ENCODE measurements around the gene LBR. TPM values are rescaled to one million over a fixed set of nuclear protein-coding genes. Genes with fewer than 3 reads are reported as not detected.

LBR gene
- total RNA-seq, 1 donor: 25.3 TPM

GRCh38 chr1:225471453-225472301 is 43.8 kb upstream of the LBR start:
- H3K27ac ChIP-seq (ENCODE audit: low read depth, low read length): no peak overlapping the region
- H4K20me1 ChIP-seq (ENCODE audit: insufficient read depth, low read length): no peaks in the 10 kb centered on the region
- peaks cover 11% of the 10 kb centered on the region for H3K4me1 ChIP-seq (ENCODE audit: insufficient read depth, low read length)
- H3K4me3 ChIP-seq (ENCODE audit: insufficient read depth, low read length): no peak overlapping the region
- H3K36me3 ChIP-seq (ENCODE audit: insufficient read depth, low read length): no peaks in the 10 kb centered on the region
- no peaks in the 10 kb centered on the region for H3K9me3 ChIP-seq (ENCODE audit: low read depth, low read length)
- no peaks in the 10 kb centered on the region for H3K79me2 ChIP-seq (ENCODE audit: insufficient read depth, low read length)
- no peaks in the 10 kb centered on the region for H3K27me3 ChIP-seq (ENCODE audit: insufficient read depth, low read length)
- no peak overlapping the region for H3K4me2 ChIP-seq (ENCODE audit: insufficient read depth, low read length)
- TF ChIP-seq CTCF (IDR thresholded peaks at IDR 0.05; ENCODE audit: extremely low read depth, low read depth, low read length): no peak
- peak; percentile 70 for DNase-seq (ENCODE audit: insufficient read length, low spot score, missing footprints)
- no peak overlapping the region for H2AFZ ChIP-seq (ENCODE audit: low read length)

GRCh38 chr1:225471109-225471452 is 43.2 kb upstream of the LBR start:
- peak; percentile 57 for DNase-seq (ENCODE audit: insufficient read length, low spot score, missing footprints)
- Histone ChIP-seq H3K4me1 (ENCODE audit: insufficient read depth, low read length) (peaks cover 11% of the 10 kb centered on the region), H3K4me2 (ENCODE audit: insufficient read depth, low read length) (no peak overlapping the region), H3K4me3 (ENCODE audit: insufficient read depth, low read length) (no peak overlapping the region), H4K20me1 (ENCODE audit: insufficient read depth, low read length) (no peaks in the 10 kb centered on the region), H3K27me3 (ENCODE audit: insufficient read depth, low read length) (no peaks in the 10 kb centered on the region), H3K79me2 (ENCODE audit: insufficient read depth, low read length) (no peaks in the 10 kb centered on the region), H2AFZ (ENCODE audit: low read length) (no peak overlapping the region), H3K27ac (ENCODE audit: low read depth, low read length) (no peak overlapping the region), H3K9me3 (ENCODE audit: low read depth, low read length) (no peaks in the 10 kb centered on the region), H3K36me3 (ENCODE audit: insufficient read depth, low read length) (no peaks in the 10 kb centered on the region)
- TF ChIP-seq CTCF (IDR thresholded peaks at IDR 0.05; ENCODE audit: extremely low read depth, low read depth, low read length): no peak

DNA sequence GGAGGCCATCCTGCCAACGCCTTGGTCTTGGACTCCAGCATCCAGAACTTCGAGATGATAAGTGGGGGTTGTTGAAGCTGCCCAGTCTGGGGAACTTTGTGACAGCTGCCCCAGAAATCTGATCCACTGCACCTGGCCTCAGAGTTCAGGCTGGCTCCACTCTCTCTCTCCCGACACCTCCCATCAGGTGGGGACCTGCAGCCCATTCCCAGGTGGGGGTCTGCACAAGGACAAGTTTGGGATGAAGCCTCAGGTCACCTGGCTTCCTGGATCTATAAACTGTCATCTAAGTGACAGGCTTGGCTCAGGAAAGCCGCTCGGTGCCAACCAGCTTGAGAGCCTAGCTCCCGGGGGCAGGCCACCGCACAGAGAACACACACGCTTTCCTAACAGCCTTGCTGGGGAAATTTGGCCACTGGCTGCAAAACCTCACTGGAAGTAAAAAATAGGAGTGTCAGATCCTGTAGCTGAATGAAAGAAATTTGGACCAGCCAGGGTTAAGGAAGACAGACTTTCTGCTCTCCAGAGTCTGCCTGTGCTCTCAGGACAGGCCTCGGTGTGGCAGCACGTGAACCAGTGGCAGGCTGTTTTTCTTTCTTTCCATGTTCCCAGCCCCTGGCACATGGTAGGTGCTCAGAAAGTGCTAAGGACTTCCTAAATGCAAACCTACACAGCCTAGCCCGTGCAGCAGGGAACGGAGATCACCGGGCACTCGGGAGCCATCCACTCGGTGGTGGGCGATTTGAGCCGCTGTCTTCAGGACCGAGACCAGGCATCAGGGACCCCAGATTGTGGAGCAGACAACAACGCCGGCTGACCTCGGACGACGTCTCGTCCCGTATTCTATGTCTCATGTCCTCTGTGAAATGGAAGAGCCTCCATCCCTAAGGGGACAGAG is 42.6 kb upstream of the LBR start:
- no peak overlapping the region for H3K4me2 ChIP-seq (ENCODE audit: insufficient read depth, low read length)
- H4K20me1 ChIP-seq (ENCODE audit: insufficient read depth, low read length): no peaks in the 10 kb centered on the region
- TF ChIP-seq CTCF (IDR thresholded peaks at IDR 0.05; ENCODE audit: extremely low read depth, low read depth, low read length): peak; percentile 9
- H3K27me3 ChIP-seq (ENCODE audit: insufficient read depth, low read length): no peaks in the 10 kb centered on the region
- no peak overlapping the region for H3K27ac ChIP-seq (ENCODE audit: low read depth, low read length)
- H2AFZ ChIP-seq (ENCODE audit: low read length): no peak overlapping the region
- H3K36me3 ChIP-seq (ENCODE audit: insufficient read depth, low read length): no peaks in the 10 kb centered on the region
- no peaks in the 10 kb centered on the region for H3K79me2 ChIP-seq (ENCODE audit: insufficient read depth, low read length)
- H3K9me3 ChIP-seq (ENCODE audit: low read depth, low read length): no peaks in the 10 kb centered on the region
- peaks cover 11% of the 10 kb centered on the region for H3K4me1 ChIP-seq (ENCODE audit: insufficient read depth, low read length)
- peak; percentile 85 for DNase-seq (ENCODE audit: insufficient read length, low spot score, missing footprints)
- H3K4me3 ChIP-seq (ENCODE audit: insufficient read depth, low read length): no peak overlapping the region

- no peak for TF ChIP-seq CTCF (IDR thresholded peaks at IDR 0.05; ENCODE audit: extremely low read depth, low read depth, low read length)
- H3K27ac ChIP-seq (ENCODE audit: low read depth, low read length): no peak overlapping the region
- no peaks in the 10 kb centered on the region for H4K20me1 ChIP-seq (ENCODE audit: insufficient read depth, low read length)
- no peaks in the 10 kb centered on the region for H3K9me3 ChIP-seq (ENCODE audit: low read depth, low read length)
- H3K4me2 ChIP-seq (ENCODE audit: insufficient read depth, low read length): no peak overlapping the region
- H3K79me2 ChIP-seq (ENCODE audit: insufficient read depth, low read length): no peaks in the 10 kb centered on the region
- peak; percentile 82 for DNase-seq (ENCODE audit: insufficient read length, low spot score, missing footprints)
- H3K4me3 ChIP-seq (ENCODE audit: insufficient read depth, low read length): no peak overlapping the region
- no peak overlapping the region for H2AFZ ChIP-seq (ENCODE audit: low read length)
- no peaks in the 10 kb centered on the region for H3K27me3 ChIP-seq (ENCODE audit: insufficient read depth, low read length)
- peaks cover 13% of the 10 kb centered on the region for H3K4me1 ChIP-seq (ENCODE audit: insufficient read depth, low read length)
- H3K36me3 ChIP-seq (ENCODE audit: insufficient read depth, low read length): no peaks in the 10 kb centered on the region
Observed at GRCh38 chr1:225469051-225469450, 41.2 kb upstream of the LBR start.

Measured in osteoblast (primary cell).